ELF-1 (cell line): ENCODE data around the gene RNF130.
A peak's percentile ranks its signal among the peaks of the same experiment; 100 is the strongest.
"Not testable (repeated sequence)": the region's sequence is repeated elsewhere in the genome, so short reads cannot be mapped to it uniquely, and the experiment has no call there.

Source experiments
- DNase-seq: peaks from one replicate; pipeline ENCODE4 v3.0.0-alpha.2; 2016; ENCODE audit warnings: low read depth, low spot score

RNF130 gene

DNA sequence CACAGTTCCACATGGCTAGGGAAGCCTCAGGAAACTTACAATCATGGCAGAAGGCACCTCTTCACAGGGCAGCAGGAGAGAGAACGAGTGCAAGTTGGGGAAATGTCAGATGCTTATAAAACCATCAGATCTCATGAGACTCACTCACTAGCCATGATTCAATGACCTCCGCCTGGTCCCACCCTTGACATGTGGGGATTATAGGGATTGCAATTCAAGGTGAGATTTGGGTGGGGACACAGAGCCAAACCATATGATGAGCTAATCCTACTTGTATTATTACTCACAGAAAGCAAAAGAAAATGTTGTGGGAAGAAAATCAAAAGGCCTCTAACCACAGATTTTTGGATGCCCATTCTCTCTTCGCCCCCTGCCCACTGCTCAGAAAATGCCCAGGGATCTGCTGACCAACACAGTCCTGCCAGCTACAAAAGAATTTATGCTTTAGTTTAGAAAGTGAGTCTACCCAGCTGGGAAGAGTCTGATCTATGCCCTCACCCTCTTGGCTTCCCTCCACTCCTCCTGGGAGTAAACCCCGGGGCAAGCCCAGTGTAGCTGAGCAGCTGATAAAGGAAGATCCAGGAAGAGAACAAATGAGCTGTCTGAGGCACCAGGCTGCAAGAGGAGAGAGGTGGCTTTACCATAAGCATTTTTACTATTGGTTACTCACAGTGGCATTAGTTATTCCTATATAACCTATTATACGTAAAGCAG, 53.1 kb downstream of the RNF130 start:
- no peak for DNase-seq

DNA sequence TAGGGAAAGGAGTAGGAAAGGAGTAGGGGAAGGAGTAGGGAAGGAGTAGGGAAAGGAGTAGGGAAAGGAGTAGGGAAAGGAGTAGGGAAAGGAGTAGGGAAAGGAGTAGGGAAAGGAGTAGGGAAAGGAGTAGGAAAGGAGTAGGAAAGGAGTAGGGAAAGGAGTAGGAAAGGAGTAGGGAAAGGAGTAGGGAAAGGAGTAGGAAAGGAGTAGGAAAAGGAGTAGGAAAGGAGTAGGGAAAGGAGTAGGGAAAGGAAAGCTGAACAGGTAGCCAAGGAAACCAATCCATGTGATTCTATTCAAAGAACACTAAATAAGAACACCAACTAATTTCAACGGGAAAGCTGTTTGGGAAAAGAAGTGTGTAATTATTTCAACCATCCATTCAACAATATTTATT, 56.0 kb downstream of the RNF130 start:
- not testable (repeated sequence) for DNase-seq

GRCh38 chr5:180013678-180014077, 57.9 kb downstream of the RNF130 start:
- no peak for DNase-seq

- no peak for DNase-seq
Observed at GRCh38 chr5:180012316-180012715, 59.2 kb downstream of the RNF130 start.

DNA sequence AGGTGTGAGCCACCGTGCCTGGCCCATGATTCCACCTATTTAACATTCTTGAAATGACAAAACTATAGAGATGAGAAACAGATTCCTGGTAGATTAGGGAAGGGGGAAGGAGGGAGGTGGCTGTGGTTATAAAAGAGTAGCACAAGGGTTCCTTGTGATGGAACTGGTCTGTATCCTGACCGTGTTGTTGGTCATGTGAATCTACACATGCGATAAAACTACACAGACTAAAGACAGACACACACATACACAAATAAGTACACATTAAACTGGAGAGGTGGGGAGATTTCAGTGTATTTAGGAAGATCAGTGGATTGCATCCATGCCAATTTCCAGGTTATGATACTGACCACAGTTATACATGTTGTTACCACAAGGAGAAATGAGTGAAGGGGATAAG, 60.9 kb downstream of the RNF130 start:
- no peak for DNase-seq

DNA sequence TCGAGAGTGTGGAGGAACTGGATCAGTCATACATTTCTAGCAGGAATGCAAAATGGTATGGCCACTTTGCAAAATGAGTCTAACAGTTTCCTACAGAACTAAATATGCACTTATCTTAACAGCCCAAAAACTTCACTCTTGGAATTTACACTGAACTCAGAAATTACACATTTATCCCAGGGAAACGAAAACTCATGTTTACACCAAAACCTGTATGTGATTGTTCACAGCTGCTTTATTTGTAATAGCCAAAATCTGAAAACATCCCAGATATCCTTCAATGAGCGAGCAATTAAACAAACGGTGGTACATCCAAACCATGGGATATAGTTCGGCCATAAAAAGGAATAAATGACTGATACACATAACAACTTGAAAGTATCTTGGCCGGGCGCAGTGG, 62.0 kb downstream of the RNF130 start:
- no peak for DNase-seq

DNA sequence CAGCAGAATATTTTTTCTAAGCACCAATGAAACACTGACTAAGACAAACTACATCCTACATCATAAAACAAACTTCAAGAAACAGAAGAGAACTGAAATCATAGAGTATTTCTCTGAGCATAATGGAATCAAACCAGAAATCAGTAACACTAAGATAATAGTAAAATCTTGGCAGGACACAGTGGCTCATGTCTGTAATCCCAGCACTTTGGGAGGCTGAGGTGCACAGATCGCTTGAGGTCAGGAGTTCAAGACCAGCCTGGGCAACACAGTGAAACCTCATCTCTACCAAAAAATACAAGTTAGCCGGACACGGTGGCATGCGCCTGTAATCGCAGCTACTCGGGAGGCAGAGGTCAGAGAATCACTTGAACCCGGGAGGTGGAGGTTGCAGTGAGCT, 63.1 kb downstream of the RNF130 start:
- DNase-seq, result no peak

DNA sequence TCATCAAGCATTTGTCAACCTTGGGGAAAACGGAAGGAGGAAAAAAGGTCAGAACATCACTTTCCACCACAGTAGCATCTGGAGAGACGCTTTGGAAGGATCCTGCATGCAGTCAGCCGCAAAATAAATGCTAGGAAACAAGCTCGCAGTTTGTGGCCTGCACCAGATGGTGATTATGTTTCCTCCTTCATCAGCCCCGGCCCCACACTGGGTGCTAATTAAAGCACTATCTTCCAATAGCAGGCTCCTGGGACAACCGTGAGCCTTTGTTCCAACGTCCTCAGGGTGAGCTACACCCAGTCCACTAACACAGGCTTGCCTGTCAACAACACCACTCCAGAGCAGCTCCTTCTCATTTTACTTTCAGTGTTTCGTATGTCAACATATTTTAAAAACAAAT, 64.0 kb downstream of the RNF130 start:
- peak; percentile 46 for DNase-seq

- DNase-seq, result no peak
Observed at GRCh38 chr5:180006141-180006540, 65.4 kb downstream of the RNF130 start.

GRCh38 chr5:180003127-180003526, 68.4 kb downstream of the RNF130 start:
- DNase-seq, result no peak

GRCh38 chr5:180001742-180002141, 69.8 kb downstream of the RNF130 start:
- DNase-seq, result no peak

- DNase-seq, result no peak
Observed at GRCh38 chr5:180001136-180001535, 70.4 kb downstream of the RNF130 start.

- no peak for DNase-seq
Observed at GRCh38 chr5:179998485-179998884, 73.1 kb downstream of the RNF130 start.

- DNase-seq, result no peak
Observed at GRCh38 chr5:179994583-179995323, 76.8 kb downstream of the RNF130 start.

- DNase-seq, result not testable (repeated sequence)
Observed at GRCh38 chr5:179992855-179993254, 78.7 kb downstream of the RNF130 start.

- no peak for DNase-seq
Observed at GRCh38 chr5:179991106-179991505, 80.5 kb downstream of the RNF130 start.

DNA sequence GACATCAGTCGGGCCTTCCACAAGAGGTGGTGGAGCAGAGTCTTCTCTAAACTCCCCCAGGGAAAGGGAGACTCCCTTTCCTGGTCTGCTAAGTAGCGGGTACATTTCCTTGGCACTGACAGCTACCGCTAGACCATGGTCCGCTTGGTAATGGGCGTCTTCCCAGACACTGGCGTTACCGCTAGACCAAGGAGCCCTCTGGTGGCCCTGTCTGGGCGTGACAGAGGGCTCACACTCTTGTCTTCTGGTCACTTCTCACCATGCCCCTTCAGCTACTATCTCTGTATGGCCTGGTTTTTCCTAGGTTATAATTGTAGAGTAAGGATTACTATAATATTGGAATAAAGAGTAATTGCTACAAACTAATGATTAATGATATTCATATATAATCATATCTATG, 81.0 kb downstream of the RNF130 start:
- not testable (repeated sequence) for DNase-seq

DNA sequence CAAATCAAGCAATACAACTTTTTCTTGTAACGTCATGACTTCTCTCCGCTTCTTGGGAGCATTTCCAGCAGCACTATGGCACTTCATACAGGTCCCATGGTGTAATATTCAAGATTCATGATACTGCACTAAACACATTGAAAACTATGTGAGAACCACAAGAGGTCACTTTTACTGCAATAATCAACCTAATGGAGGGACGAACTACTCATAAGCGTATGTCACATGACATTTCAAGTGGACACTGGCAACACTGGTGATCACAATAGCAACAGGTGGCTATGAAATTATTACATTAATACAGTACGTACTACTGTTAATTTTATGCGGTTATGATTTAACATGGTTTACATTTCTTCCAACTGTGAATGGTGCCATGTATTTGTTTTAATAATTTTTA, 85.2 kb downstream of the RNF130 start:
- DNase-seq, result no peak

- no peak for DNase-seq
Observed at GRCh38 chr5:179981636-179982035, 89.9 kb downstream of the RNF130 start.

GRCh38 chr5:179980767-179981166, 90.8 kb downstream of the RNF130 start:
- DNase-seq, result no peak

GRCh38 chr5:179978792-179979191, 92.8 kb downstream of the RNF130 start:
- DNase-seq, result no peak

DNA sequence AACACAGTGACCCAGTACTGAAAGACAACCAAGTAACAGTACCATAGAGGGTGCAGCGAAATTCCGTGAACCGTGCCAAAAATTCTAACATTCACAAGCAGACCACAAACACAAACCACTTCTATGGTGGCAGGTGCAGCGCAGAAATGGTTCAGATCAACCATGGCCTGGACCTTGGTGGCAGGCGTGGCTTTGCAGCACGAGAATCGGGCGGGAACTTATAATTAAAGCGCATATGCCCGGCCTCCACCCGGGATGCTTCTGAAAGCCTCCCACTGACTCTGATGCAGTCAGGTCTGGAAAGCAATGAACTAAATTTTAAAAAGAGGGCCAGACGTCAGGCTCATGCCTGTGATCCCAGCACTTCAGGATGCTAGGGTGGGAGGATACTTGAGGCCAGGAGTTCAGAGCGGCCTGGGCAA, 95.8 kb downstream of the RNF130 start:
- no peak for DNase-seq
